Measurements from ENCODE around the gene H3-3A. TPM values are rescaled to one million over a fixed set of nuclear protein-coding genes. Genes with fewer than 3 reads are reported as not detected.

The H3-3A gene
- total RNA-seq, 1 donor from 2014 or later, result 806 TPM

DNA sequence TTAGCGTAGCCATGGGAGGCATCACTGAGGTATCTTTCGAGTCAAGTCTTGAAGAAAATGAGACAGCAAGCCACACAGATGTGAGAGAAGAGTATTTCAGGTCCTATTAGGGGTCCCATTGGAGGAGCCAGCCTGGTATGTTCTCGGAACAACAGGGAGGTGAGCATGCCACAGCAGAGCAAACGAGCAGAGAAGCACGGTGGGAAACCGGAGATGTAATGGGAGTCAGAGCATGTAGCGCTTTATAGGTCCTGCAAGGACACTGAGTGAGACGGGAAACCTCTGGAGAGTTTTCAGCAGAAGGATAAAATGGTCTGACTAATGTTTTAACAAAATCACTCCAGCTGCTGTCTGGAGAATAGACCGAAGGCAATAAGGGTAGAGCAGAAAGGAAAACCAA, 15.9 kb downstream of the H3-3A start:
- Mint-ChIP-seq H3K36me3 (peaks cover 5% of the 10 kb centered on the region), H3K9me3 (no peaks in the 10 kb centered on the region), H3K4me1 (peaks cover 4% of the 10 kb centered on the region), H3K4me3 (no peak overlapping the region), H3K27me3 (ENCODE audit: low read depth) (peaks cover 16% of the 10 kb centered on the region), H3K27ac (no peak overlapping the region)
- no peak for DNase-seq (ENCODE audit: low spot score in 2 of 2, unreplicated experiment in 2 of 2)
- TF ChIP-seq, protein P1, sequence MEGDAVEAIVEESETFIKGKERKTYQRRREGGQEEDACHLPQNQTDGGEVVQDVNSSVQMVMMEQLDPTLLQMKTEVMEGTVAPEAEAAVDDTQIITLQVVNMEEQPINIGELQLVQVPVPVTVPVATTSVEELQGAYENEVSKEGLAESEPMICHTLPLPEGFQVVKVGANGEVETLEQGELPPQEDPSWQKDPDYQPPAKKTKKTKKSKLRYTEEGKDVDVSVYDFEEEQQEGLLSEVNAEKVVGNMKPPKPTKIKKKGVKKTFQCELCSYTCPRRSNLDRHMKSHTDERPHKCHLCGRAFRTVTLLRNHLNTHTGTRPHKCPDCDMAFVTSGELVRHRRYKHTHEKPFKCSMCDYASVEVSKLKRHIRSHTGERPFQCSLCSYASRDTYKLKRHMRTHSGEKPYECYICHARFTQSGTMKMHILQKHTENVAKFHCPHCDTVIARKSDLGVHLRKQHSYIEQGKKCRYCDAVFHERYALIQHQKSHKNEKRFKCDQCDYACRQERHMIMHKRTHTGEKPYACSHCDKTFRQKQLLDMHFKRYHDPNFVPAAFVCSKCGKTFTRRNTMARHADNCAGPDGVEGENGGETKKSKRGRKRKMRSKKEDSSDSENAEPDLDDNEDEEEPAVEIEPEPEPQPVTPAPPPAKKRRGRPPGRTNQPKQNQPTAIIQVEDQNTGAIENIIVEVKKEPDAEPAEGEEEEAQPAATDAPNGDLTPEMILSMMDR (IDR thresholded peaks at IDR 0.05; ENCODE audit: unreplicated experiment), result no peak

DNA sequence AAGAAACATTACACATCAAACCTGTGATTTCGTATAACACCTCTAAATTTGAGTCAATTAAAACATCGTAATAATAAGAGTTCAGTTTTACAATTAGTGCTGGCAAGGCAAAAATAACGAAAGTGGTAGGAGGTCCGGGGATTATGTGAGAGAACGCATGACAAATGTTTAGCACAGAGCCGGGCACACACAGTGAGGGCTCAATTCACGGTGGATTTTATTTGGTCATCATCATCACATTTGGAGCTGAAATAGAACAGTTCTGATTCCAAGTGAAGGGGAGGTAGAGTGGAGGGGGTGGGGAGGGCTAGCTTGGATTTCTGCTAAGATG, 20.0 kb downstream of the H3-3A start:
- H3K4me1 Mint-ChIP-seq, result peaks cover 4% of the 10 kb centered on the region
- H3K4me3 Mint-ChIP-seq, result peak overlapping the region; percentile 84
- H3K27me3 Mint-ChIP-seq (ENCODE audit: low read depth), result peaks cover 16% of the 10 kb centered on the region
- DNase-seq (ENCODE audit: low spot score in 2 of 2, unreplicated experiment in 2 of 2), result no peak
- H3K36me3 Mint-ChIP-seq, result no peaks in the 10 kb centered on the region
- TF ChIP-seq, protein P1 (IDR thresholded peaks at IDR 0.05; ENCODE audit: unreplicated experiment), result no peak
- H3K27ac Mint-ChIP-seq, result no peak overlapping the region
- no peaks in the 10 kb centered on the region for H3K9me3 Mint-ChIP-seq

GRCh38 chr1:226082959-226083301, 20.4 kb downstream of the H3-3A start:
- peaks cover 4% of the 10 kb centered on the region for H3K4me1 Mint-ChIP-seq
- TF ChIP-seq, protein P1 (IDR thresholded peaks at IDR 0.05; ENCODE audit: unreplicated experiment), result no peak
- H3K9me3 Mint-ChIP-seq, result no peaks in the 10 kb centered on the region
- peak in 1 of 2 experiments; percentile 52 for DNase-seq (ENCODE audit: low spot score in 2 of 2, unreplicated experiment in 2 of 2)
- peak overlapping the region; percentile 84 for H3K4me3 Mint-ChIP-seq
- H3K27ac Mint-ChIP-seq, result no peak overlapping the region
- H3K27me3 Mint-ChIP-seq (ENCODE audit: low read depth), result peaks cover 16% of the 10 kb centered on the region
- no peaks in the 10 kb centered on the region for H3K36me3 Mint-ChIP-seq

DNA sequence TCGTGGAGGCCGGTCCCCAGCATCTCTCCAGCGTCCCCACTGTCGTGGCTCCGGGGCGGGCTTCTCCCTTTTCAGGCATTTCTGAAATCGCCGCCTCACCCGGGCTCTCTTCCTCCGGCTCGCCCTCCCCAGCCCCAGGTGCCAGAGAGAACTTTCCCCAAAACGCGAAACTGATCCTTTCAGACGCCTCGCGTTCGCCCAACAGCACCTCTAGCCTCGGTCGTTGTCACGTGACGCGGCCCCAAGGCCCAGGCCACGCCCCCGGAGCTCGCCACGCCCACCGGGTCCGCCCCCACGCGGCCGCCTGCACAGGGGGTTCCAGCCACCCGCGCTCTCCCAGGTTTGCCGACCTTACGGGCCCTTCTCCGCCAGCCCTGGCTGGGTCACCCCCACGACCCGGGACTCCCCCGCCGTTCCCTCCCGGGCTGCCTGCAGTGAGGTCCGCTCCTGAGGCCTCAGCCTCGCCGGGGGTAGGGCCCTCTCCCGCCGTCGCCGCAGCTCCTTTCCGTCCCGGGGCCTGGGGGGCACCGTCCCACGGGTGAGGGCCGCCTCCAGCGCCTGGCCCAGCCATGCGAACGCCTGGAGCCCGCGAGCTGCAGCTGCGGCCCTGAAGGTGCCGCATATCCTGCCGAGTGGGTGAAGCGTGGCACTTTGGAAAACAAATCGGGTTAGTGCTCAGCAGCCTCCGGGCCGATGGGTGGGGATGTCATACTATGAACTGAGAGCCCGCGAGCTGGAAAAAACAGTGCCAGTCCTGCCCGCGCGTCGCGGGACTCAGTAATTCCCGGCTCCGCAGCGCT, 21.0 kb downstream of the H3-3A start:
- Mint-ChIP-seq H3K27me3 (ENCODE audit: low read depth) (peaks cover 16% of the 10 kb centered on the region), H3K4me3 (peak overlapping the region; percentile 84), H3K27ac (peak overlapping the region; percentile 34)

GRCh38 chr1:226085675-226086285, 23.3 kb downstream of the H3-3A start:
- Mint-ChIP-seq H3K9me3 (no peaks in the 10 kb centered on the region), H3K27ac (no peak overlapping the region), H3K4me3 (no peak overlapping the region), H3K36me3 (no peaks in the 10 kb centered on the region), H3K27me3 (ENCODE audit: low read depth) (peaks cover 12% of the 10 kb centered on the region), H3K4me1 (peaks cover 4% of the 10 kb centered on the region)
- TF ChIP-seq, protein P1 (IDR thresholded peaks at IDR 0.05; ENCODE audit: unreplicated experiment), result no peak
- DNase-seq (ENCODE audit: low spot score in 2 of 2, unreplicated experiment in 2 of 2), result no peak

More for the DNA sequence above, 21.0 kb downstream of the H3-3A start:
- H3K36me3 Mint-ChIP-seq, result no peaks in the 10 kb centered on the region
- no peaks in the 10 kb centered on the region for H3K9me3 Mint-ChIP-seq
- peaks cover 4% of the 10 kb centered on the region for H3K4me1 Mint-ChIP-seq
- TF ChIP-seq, protein P1 (IDR thresholded peaks at IDR 0.05; ENCODE audit: unreplicated experiment), result no peak
- peak; percentile 79 to 92 for DNase-seq (ENCODE audit: low spot score in 2 of 2, unreplicated experiment in 2 of 2)
